ENCODE data around the gene TRPM6. TPM values are rescaled to one million over a fixed set of nuclear protein-coding genes. Genes with fewer than 3 reads are reported as not detected.

The TRPM6 gene
- total and polyA plus RNA-seq, 10 donors, result 0.05 to 9.9 (median 1.7) TPM

DNA sequence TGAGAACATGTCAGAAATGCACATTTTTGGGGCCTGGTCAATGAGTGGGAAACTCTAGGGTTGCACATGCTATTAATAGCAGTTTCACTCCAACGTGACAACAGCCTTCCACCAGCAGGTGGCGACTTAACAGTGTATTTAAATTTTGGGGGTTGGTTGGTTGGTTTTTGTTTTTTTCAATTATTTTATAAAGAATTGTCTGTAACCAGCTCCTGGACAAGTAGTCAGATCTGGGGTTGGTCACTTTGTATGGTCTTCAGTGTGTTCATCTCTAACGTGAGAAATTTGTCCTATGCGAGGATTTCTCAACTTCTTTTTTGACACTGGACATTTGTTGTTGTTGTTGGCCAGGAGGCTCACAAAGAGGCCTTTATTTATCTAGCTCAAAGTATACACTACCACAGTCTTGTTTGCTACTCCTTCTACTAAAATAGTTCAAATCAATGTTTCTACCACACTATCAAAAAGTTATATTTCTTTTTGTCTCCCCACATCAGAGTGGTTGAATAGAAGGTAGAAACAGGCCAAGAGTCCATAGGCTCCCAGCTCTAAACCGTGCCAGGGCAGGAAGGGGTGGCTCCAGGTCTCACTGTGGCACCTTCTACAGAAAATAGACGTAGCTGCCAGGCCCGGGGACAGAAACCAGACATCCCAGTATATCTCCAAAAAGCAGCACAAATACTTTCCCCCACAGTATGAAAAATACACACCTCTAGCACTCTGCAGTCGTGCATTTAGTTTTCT is 110.4 kb downstream of the TRPM6 start:
- 41 to 51% (median 46%) methylated on average over 8 of the region's 8 CpGs for WGBS, 5 donors
- DNase-seq, result peak; percentile 83

GRCh38 chr9:74775396-74775795 is 112.3 kb downstream of the TRPM6 start:
- WGBS, 5 donors, result 87 to 91% (median 91%) methylated on average over 5 of the region's 5 CpGs
- Histone ChIP-seq H3K4me1 (peaks cover 0 to 8% (median 0%) of the 10 kb centered on the region in 6 donors), H3K9me3 (no peaks in the 10 kb centered on the region), H3K27ac (no peak overlapping the region), H3K36me3 (peaks cover 0 to 9% (median 0%) of the 10 kb centered on the region in 6 donors), H3K4me3 (no peak overlapping the region), H3K27me3 (replicated peaks in 1 of 7) (peaks cover 0 to 8% (median 0%) of the 10 kb centered on the region in 7 donors)
- DNase-seq, result no peak
- intact Hi-C loops (cut with DNase I; ENCODE audit: low total_unique reads), result loop anchor here (5.0 kb wide), 1 partner anchor 297 kb away; no protein-coding TSS in a partner anchor
- TF ChIP-seq POLR2AphosphoS5 (IDR thresholded peaks at IDR 0.05) (no peak), POLR2A (IDR thresholded peaks at IDR 0.05) (no peak)
- TF ChIP-seq, protein P1, sequence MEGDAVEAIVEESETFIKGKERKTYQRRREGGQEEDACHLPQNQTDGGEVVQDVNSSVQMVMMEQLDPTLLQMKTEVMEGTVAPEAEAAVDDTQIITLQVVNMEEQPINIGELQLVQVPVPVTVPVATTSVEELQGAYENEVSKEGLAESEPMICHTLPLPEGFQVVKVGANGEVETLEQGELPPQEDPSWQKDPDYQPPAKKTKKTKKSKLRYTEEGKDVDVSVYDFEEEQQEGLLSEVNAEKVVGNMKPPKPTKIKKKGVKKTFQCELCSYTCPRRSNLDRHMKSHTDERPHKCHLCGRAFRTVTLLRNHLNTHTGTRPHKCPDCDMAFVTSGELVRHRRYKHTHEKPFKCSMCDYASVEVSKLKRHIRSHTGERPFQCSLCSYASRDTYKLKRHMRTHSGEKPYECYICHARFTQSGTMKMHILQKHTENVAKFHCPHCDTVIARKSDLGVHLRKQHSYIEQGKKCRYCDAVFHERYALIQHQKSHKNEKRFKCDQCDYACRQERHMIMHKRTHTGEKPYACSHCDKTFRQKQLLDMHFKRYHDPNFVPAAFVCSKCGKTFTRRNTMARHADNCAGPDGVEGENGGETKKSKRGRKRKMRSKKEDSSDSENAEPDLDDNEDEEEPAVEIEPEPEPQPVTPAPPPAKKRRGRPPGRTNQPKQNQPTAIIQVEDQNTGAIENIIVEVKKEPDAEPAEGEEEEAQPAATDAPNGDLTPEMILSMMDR (IDR thresholded peaks at IDR 0.05 in 8 of 11, conservative IDR thresholded peaks at IDR 0.05 in 3 of 11), result no peak

More for the DNA sequence above, 110.4 kb downstream of the TRPM6 start:
- Histone ChIP-seq H3K9me3 (no peaks in the 10 kb centered on the region), H3K27ac (no peak overlapping the region), H3K4me3 (no peak overlapping the region), H3K36me3 (peaks cover 0 to 9% (median 0%) of the 10 kb centered on the region in 6 donors), H3K4me1 (peaks cover 0 to 8% (median 0%) of the 10 kb centered on the region in 6 donors), H3K27me3 (replicated peaks in 1 of 7) (no peaks in the 10 kb centered on the region)
- TF ChIP-seq, protein P1 (IDR thresholded peaks at IDR 0.05 in 8 of 11, conservative IDR thresholded peaks at IDR 0.05 in 3 of 11), result peak; percentile 66 to 86 (median 79)
- TF ChIP-seq POLR2A (IDR thresholded peaks at IDR 0.05), result no peak
- intact Hi-C loops (cut with DNase I; ENCODE audit: low total_unique reads), result loop anchor here (2.0 to 5.0 kb wide), 2 partner anchors 225 to 295 kb away; no protein-coding TSS in a partner anchor

DNA sequence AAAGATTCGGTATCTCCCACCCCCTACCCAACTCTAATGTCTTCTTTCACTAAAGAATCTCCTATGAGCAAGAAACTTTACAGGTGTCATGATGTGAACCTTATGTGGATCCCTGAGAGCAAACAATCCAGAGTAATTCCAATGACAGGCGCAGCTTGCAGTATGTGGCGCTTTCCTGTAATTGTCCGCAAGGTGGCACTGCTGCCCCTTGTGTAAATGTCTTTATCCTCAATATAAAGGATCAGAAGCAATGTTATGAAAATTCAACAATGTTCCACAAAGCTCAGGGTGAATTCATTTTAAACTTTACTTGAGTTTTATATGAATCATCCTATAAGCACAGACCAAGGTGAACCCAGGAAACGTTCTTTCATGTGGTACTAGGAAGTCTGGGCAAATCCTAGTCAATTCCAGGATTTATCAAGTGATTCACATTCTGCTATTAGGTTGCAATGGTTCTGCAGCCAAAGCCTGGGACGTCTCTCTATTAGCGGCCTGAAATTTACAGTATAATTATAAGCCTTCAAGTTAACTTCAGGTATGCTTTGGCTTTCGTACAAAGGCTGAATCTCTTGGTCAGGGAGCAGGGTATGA is 113.7 kb downstream of the TRPM6 start:
- Histone ChIP-seq H3K4me3 (no peak overlapping the region), H3K36me3 (peaks cover 0 to 9% (median 0%) of the 10 kb centered on the region in 6 donors), H3K27ac (no peak overlapping the region), H3K9me3 (no peaks in the 10 kb centered on the region), H3K4me1 (peaks cover 0 to 8% (median 0%) of the 10 kb centered on the region in 6 donors), H3K27me3 (replicated peaks in 1 of 7) (peaks cover 0 to 12% (median 0%) of the 10 kb centered on the region in 7 donors)
- intact Hi-C loops (cut with DNase I; ENCODE audit: low total_unique reads), result no loop called here
- peak; percentile 86 for DNase-seq
- 31 to 33% (median 31%) methylated on average over 8 of the region's 8 CpGs for WGBS, 5 donors
- TF ChIP-seq, protein P1 (IDR thresholded peaks at IDR 0.05 in 8 of 11, conservative IDR thresholded peaks at IDR 0.05 in 3 of 11), result peak; percentile 65 to 94 (median 90)
- TF ChIP-seq POLR2A (IDR thresholded peaks at IDR 0.05), result no peak

DNA sequence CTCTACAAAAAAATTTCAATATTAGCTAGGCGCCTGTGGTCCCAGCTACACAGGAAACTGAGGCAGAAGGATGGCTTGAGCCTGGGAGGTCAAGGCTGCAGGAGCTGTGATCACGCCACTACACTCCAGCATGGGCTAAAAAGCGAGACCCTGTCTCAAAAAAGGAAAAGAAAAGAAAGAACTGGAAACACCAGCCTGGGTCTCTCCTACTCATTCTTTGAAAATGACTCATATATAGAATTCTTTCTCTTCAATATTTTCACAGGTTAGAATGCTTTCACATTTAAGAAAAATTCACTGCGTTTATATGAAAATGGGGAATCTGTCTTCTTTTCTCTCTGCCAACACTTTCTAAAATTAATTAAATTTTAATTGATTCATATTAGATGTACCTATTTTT is 115.6 kb downstream of the TRPM6 start:
- intact Hi-C loops (cut with DNase I; ENCODE audit: low total_unique reads), result no loop called here
- H3K36me3 ChIP-seq, result peaks cover 0 to 9% (median 0%) of the 10 kb centered on the region in 6 donors

More for the DNA sequence above, 115.6 kb downstream of the TRPM6 start:
- TF ChIP-seq POLR2A (IDR thresholded peaks at IDR 0.05), result no peak
- TF ChIP-seq POLR2AphosphoS5 (IDR thresholded peaks at IDR 0.05), result no peak
- TF ChIP-seq, protein P1 (IDR thresholded peaks at IDR 0.05 in 8 of 11, conservative IDR thresholded peaks at IDR 0.05 in 3 of 11), result no peak
- peaks cover 0 to 17% (median 0%) of the 10 kb centered on the region in 7 donors for H3K27me3 ChIP-seq (replicated peaks in 1 of 7)
- 54 to 79% (median 70%) methylated on average over 4 of the region's 4 CpGs for WGBS, 5 donors
- H3K4me1 ChIP-seq, result peaks cover 0 to 3% (median 0%) of the 10 kb centered on the region in 6 donors
- no peak for DNase-seq
- H3K9me3 ChIP-seq, result no peaks in the 10 kb centered on the region
- no peak overlapping the region for H3K27ac ChIP-seq
- H3K4me3 ChIP-seq, result no peak overlapping the region

All from spleen (tissue), 11 donors.